Heart left ventricle (tissue), 13 donors: ENCODE data around the gene DENND1C.
A peak's percentile ranks its signal among the peaks of the same experiment; 100 is the strongest.

Experiments used
- POLR2A ChIP-seq, 2 donors: fragments of 450-650 bp; IDR thresholded peaks; one replicate each; pipeline ENCODE4 v1.6.1; 2017; ENCODE audit warnings: antibody characterized with exemption in 2 of 2, mild to moderate bottlenecking in 2 of 2, moderate library complexity in 2 of 2
- TF ChIP-seq, protein P1 (sequence below), 12 donors: fragments of 200-600 bp; sonication (generic) in 4 of 12; IDR thresholded peaks; one replicate each; pipeline versions ENCODE4 v1.5.0 to v1.8.0; 2018 to 2022; ENCODE audit warnings: antibody characterized with exemption in 12 of 12, mild to moderate bottlenecking in 5 of 12
- donor health status: ischemic (EF 13 %, LVEDD 7.1; RV severe dilation, severe dysfunction).
- donor health status: DM: no; HTN: yes; CAD: no.
- donor health status: DM: no; HTN: no; CAD: no.
- donor health status: ischemic (EF 25% LVEDD 6.9; RV normal size, moderate dysfunction).
- donor health status: ischemic (EF 25% LVEDD 5.7; RV mildly dilated, moderate dysfunction).
- donor health status: ischemic (EF 35%, LVEDD 5.7; RV mildly dilated, moderate dysfunction).
- donor health status: nonischemic (EF 11% LVEDD 7.7; RV severe dilation, severe dysfunction).
- donor health status: DM: yes; HTN: yes; CAD: no.
- donor health status: PGD.
- donor health status: ischemic (EF 29% LVEDD 5.4; RV normal size, mild dysfunction).
- donor health status: nonischemic (EF 23%, LVEDD 6.1; RV moderate dilation, normal function).

DNA sequence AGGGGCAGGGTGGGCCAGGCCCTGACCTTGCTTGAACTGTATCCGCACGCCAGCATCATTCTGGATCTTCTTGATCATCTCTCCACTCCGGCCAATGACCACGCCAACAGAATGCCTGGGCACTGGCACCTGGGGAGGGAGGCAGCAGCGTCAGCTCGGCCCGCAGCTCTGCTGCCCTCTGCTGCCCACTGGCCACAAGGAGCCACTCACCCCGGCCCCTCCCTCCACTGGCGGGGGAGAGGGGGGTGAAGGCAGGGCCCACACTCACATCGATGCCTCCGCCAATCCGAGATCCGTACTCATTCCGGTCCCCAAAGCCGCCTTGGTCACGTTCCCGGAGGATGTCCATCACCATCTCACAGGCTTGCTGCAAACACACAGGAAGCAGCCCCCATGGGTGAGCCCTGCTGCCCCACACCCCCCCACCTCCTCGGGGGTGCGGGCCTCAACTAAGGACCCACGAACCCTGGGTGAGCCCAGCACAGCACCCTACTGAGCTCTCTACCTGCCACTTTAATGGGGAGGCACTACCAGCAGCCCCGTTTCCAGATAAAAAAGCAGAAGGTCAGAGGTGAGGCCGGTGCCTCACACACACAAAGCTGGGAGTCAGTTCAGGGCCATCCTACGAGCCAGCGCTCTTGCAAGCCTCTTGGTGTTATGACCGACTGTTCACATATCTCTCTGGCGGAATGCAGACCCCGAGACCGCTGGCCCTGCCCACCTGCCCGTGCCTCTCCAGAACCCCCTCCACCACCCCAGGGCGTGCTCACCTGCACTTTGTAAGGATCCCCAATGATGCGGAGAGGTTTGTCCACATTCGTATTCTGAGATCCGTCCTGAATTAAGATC is 63.6 kb downstream of the DENND1C start:
- TF ChIP-seq, protein P1, sequence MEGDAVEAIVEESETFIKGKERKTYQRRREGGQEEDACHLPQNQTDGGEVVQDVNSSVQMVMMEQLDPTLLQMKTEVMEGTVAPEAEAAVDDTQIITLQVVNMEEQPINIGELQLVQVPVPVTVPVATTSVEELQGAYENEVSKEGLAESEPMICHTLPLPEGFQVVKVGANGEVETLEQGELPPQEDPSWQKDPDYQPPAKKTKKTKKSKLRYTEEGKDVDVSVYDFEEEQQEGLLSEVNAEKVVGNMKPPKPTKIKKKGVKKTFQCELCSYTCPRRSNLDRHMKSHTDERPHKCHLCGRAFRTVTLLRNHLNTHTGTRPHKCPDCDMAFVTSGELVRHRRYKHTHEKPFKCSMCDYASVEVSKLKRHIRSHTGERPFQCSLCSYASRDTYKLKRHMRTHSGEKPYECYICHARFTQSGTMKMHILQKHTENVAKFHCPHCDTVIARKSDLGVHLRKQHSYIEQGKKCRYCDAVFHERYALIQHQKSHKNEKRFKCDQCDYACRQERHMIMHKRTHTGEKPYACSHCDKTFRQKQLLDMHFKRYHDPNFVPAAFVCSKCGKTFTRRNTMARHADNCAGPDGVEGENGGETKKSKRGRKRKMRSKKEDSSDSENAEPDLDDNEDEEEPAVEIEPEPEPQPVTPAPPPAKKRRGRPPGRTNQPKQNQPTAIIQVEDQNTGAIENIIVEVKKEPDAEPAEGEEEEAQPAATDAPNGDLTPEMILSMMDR (IDR thresholded peaks at IDR 0.05), result peak in 10 of 12 donors; percentile 14 to 60 (median 32)
- no peak for TF ChIP-seq POLR2A (IDR thresholded peaks at IDR 0.05)
